CD4-positive, alpha-beta T cell (primary cell): ENCODE measurements around the gene SECTM1. TPM values are rescaled to one million over a fixed set of nuclear protein-coding genes. Genes with fewer than 3 reads are reported as not detected.
A peak's percentile ranks its signal among the peaks of the same experiment; 100 is the strongest.

ENCODE experiments used
- ATAC-seq: fragments of 200-7000 bp; cut with Tn5 transposase; one replicate; pipeline ENCODE4 v1.10.0; 2022; ENCODE audit warnings: mild to moderate bottlenecking; ENCODE audit not compliant: poor library complexity
- CTCF ChIA-PET: fragments of 350-600 bp; sonication (Branson Sonifier 250); formaldehyde crosslinking; loops from one replicate; lab custom pipeline; 2021; ENCODE audit warnings: antibody characterized with exemption, inconsistent platforms; lab: Charles Lee
- POLR2A ChIA-PET: fragments of 350-600 bp; sonication (Branson Sonifier 250); formaldehyde crosslinking; loops from one replicate; lab custom pipeline; 2021; ENCODE audit warnings: antibody characterized with exemption, inconsistent platforms; lab: Charles Lee
- DNase-seq, 14 experiments: peaks; one replicate each; pipeline ENCODE4 v3.0.0-alpha.2; 2013 to 2020; ENCODE audit warnings: mixed read lengths in 2 of 14
- H3K27ac ChIP-seq, 2 donors: one replicate each; pipeline versions ENCODE4 v1.5.1 to v1.7.0; 2013; ENCODE audit warnings: low read length in 2 of 2, low read depth in 1 of 2, mild to moderate bottlenecking in 1 of 2
- H3K27me3 ChIP-seq, 2 experiments: 1 replicate in 1 of 2; 2 replicates in 1 of 2; pipeline versions ENCODE4 v1.6.1 to v1.7.0; 2013; ENCODE audit warnings: low read length in 2 of 2, control low read depth in 1 of 2, mild to moderate bottlenecking in 1 of 2, moderate library complexity in 1 of 2; ENCODE audit not compliant: insufficient read depth in 2 of 2, control insufficient read depth in 1 of 2
- H3K36me3 ChIP-seq: one replicate; pipeline ENCODE4 v1.6.1; 2013; ENCODE audit warnings: low read length, control low read depth; ENCODE audit not compliant: insufficient read depth
- H3K4me1 ChIP-seq: one replicate; pipeline ENCODE4 v1.6.1; 2013; ENCODE audit warnings: low read length, control low read depth; ENCODE audit not compliant: insufficient read depth
- H3K4me3 ChIP-seq: one replicate; pipeline ENCODE4 v1.5.1; 2013; ENCODE audit warnings: mild to moderate bottlenecking, low read length, moderate library complexity
- H3K9me3 ChIP-seq, 2 experiments: 1 replicate in 1 of 2; 2 replicates in 1 of 2; pipeline versions ENCODE4 v1.6.1 to v1.7.0; 2013; ENCODE audit warnings: low read length in 2 of 2, mild to moderate bottlenecking in 2 of 2, control low read depth in 1 of 2, moderate library complexity in 1 of 2; ENCODE audit not compliant: control insufficient read depth in 1 of 2, insufficient read depth in 1 of 2
- H3K27ac Mint-ChIP-seq: one replicate; pipeline ENCODE4 v1.8.0; 2020; ENCODE audit warnings: mixed read lengths
- H3K27me3 Mint-ChIP-seq: one replicate; pipeline ENCODE4 v1.8.0; 2021; ENCODE audit warnings: mixed read lengths
- H3K36me3 Mint-ChIP-seq: one replicate; pipeline ENCODE4 v1.8.0; 2021; ENCODE audit warnings: low read depth, mixed read lengths
- H3K4me1 Mint-ChIP-seq: one replicate; pipeline ENCODE4 v1.8.0; 2021; ENCODE audit warnings: low read depth, mixed read lengths
- H3K4me3 Mint-ChIP-seq: one replicate; pipeline ENCODE4 v1.8.0; 2020; ENCODE audit warnings: mild to moderate bottlenecking, mixed read lengths
- H3K9me3 Mint-ChIP-seq: one replicate; pipeline ENCODE4 v1.8.0; 2020; ENCODE audit warnings: mixed read lengths
- intact Hi-C, 2 experiments: fragments of 100-400 bp; cut with DNase I in 1 of 2; cut with micrococcal nuclease in 1 of 2; formaldehyde crosslinking; loops; one replicate each; pipeline versions ENCODE4 v1.15.1 to v1.9.0; 2023 to 2025; cut with DNase I, micrococcal nuclease
- total RNA-seq, 174 experiments: library from RNA in 2 of 174; stranded (reverse) in 2 of 174; gene quantifications; one replicate each; pipeline ENCODE4 v1.2.3 and lab custom pipeline; 2021 to 2026
- TF ChIP-seq, protein P1 (sequence below): fragments of 200-600 bp; IDR thresholded peaks from one replicate; pipeline ENCODE4 v1.8.0; 2022; ENCODE audit warnings: antibody characterized with exemption, mild to moderate bottlenecking

Gene SECTM1
- total RNA-seq, 2 experiments from 2014 or later = 2.1 to 3.1 TPM

DNA sequence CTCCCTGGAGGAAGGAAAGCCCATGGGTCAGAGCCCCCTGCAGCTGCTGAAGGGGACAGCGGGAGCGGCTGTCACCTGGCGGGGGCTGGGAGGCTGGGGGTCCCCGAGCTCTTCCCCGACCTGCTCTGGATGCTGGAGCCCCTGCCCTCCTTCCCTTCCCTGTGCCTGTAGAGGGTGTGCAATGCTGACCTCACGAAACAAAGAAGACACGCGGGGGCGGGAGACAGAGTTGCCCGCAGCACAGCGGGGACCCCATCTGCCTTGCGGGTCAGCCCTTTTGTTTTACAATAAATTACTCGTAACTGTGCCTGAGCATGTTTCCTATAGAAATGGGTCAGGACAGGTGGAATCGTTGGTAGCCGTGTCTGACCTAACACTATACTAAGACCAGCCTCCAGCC is 6.3 kb downstream of the SECTM1 start:
- Histone ChIP-seq H3K27ac (no peak overlapping the region), H3K4me3 (no peak overlapping the region), H3K9me3 (peaks cover 0 to 4% of the 10 kb centered on the region in 2 experiments), H3K4me1 (peaks cover 19% of the 10 kb centered on the region), H3K27me3 (peaks cover 0 to 2% of the 10 kb centered on the region in 2 experiments), H3K36me3 (no peaks in the 10 kb centered on the region)
- no peak overlapping the region for H3K27ac Mint-ChIP-seq
- ATAC-seq = no peak
- no peaks in the 10 kb centered on the region for H3K36me3 Mint-ChIP-seq
- no peaks in the 10 kb centered on the region for H3K27me3 Mint-ChIP-seq
- peaks cover 9% of the 10 kb centered on the region for H3K4me1 Mint-ChIP-seq
- intact Hi-C loops = no loop called here
- no peaks in the 10 kb centered on the region for H3K9me3 Mint-ChIP-seq
- POLR2A ChIA-PET = no interaction called here
- TF ChIP-seq, protein P1, sequence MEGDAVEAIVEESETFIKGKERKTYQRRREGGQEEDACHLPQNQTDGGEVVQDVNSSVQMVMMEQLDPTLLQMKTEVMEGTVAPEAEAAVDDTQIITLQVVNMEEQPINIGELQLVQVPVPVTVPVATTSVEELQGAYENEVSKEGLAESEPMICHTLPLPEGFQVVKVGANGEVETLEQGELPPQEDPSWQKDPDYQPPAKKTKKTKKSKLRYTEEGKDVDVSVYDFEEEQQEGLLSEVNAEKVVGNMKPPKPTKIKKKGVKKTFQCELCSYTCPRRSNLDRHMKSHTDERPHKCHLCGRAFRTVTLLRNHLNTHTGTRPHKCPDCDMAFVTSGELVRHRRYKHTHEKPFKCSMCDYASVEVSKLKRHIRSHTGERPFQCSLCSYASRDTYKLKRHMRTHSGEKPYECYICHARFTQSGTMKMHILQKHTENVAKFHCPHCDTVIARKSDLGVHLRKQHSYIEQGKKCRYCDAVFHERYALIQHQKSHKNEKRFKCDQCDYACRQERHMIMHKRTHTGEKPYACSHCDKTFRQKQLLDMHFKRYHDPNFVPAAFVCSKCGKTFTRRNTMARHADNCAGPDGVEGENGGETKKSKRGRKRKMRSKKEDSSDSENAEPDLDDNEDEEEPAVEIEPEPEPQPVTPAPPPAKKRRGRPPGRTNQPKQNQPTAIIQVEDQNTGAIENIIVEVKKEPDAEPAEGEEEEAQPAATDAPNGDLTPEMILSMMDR = no peak
- H3K4me3 Mint-ChIP-seq = no peak overlapping the region
- CTCF ChIA-PET = no interaction called here
- DNase-seq = no peak

DNA sequence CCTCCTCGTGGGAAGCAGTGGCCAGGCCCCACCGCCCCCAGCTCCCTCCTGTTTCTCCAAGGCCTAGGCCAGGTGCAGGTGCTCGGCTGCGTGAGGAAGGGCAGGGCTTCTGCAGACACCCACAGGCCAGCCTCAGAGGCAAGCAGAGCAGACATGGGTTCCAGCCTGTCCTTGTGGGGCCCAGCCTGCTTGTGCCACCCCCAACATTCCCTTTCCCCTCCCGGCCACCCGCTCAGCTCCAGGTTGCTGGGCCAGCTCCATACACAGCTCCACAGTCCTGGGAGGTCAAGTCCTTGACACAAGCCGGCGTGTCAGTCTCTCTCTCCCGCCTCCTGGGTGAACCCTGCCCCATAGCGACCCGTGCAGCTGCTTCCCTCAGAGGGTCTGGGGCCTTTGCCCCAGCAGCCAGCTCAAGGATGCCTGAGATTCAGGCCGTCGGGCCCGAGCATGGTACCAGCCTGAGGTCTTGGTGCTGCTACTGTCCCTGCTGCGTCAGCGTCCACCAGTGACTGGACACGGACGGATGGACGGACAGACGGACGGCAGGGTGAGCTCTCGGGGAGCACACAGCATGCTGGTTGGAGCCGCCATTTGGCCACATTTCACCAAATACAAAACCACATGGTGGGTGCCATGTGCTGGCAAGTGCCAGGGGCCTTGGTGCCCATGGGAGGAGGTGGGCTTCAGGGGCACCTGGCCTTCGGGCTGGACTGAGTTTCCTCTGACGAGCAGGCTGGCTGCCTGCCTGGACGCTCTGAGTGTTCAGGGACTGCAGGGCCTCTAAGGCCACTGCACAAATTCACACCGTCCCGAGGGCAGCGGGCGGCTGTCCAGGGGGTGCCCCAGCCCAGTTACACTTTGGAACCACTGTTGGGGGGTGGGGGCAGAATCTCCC is 8.0 kb downstream of the SECTM1 start:
- ATAC-seq = no peak
- CTCF ChIA-PET = no interaction called here

DNA sequence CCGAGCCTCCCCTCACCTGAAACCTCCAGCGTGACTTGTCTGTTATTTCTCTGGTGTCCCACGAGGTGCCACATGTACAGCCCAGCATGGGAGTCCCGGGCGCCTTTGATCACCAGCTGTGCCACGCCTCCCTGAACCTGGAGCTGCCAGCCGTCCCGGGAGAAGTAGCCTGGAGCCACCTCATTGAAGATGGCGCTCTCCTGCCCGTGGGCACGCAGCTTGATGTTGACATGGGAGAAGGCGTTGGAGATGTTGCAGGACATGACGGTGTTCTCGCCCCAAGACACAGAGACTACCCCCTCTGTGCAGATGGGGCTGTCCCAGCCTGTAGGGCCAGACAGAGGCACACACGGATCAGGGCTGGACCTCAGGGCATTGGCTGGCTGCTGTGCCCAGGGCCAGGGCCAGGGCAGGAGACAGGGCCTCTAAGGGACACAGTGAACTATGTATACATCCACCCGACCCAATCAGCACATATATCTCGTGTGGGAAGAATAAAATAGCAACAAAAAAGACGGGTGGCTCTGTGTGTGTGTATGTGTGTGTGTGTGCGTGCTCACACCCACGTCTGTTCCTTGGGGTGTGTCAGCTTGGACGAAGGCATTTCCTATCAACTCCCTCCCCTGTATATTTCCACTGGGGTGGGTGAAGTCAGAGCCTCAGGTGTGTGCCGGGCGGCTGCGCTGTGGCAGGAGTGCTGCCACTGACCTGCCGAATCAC is 8.8 kb downstream of the SECTM1 start:
- peak in 2 of 14 experiments; percentile 29 to 39 for DNase-seq
- peaks cover 22% of the 10 kb centered on the region for H3K4me1 Mint-ChIP-seq

More for the DNA sequence above, 8.0 kb downstream of the SECTM1 start:
- Histone ChIP-seq H3K27ac (no peak overlapping the region), H3K27me3 (no peaks in the 10 kb centered on the region), H3K9me3 (no peaks in the 10 kb centered on the region), H3K4me3 (no peak overlapping the region), H3K36me3 (no peaks in the 10 kb centered on the region), H3K4me1 (peaks cover 29% of the 10 kb centered on the region)
- Mint-ChIP-seq H3K27me3 (no peaks in the 10 kb centered on the region), H3K27ac (no peak overlapping the region), H3K9me3 (no peaks in the 10 kb centered on the region), H3K4me1 (peaks cover 22% of the 10 kb centered on the region), H3K36me3 (no peaks in the 10 kb centered on the region), H3K4me3 (no peak overlapping the region)
- intact Hi-C loops = no loop called here
- no peak for DNase-seq
- TF ChIP-seq, protein P1 = no peak
- POLR2A ChIA-PET = interaction anchor here (0.6 to 1.0 kb wide), 2 partner anchors 20 to 21 kb away, joined by 3 to 4 read pairs; no protein-coding TSS in a partner anchor

More for the DNA sequence above, 8.8 kb downstream of the SECTM1 start:
- Histone ChIP-seq H3K27me3 (no peaks in the 10 kb centered on the region), H3K27ac (no peak overlapping the region), H3K4me1 (peaks cover 38% of the 10 kb centered on the region), H3K36me3 (no peaks in the 10 kb centered on the region), H3K9me3 (peaks cover 0 to 2% of the 10 kb centered on the region in 2 experiments), H3K4me3 (no peak overlapping the region)
- TF ChIP-seq, protein P1 = no peak
- POLR2A ChIA-PET = interaction anchor here (1.0 kb wide), 1 partner anchor 20 kb away, joined by 3 read pairs; no protein-coding TSS in a partner anchor
- no peaks in the 10 kb centered on the region for H3K9me3 Mint-ChIP-seq
- H3K27ac Mint-ChIP-seq = peak overlapping the region; percentile 74
- ATAC-seq = no peak
- no peaks in the 10 kb centered on the region for H3K27me3 Mint-ChIP-seq
- H3K4me3 Mint-ChIP-seq = peak overlapping the region; percentile 15
- no peaks in the 10 kb centered on the region for H3K36me3 Mint-ChIP-seq
- CTCF ChIA-PET = no interaction called here
- intact Hi-C loops = loop anchor here in 1 of 2 experiments (5.0 kb wide), 2 partner anchors 67 to 87 kb away; no protein-coding TSS in a partner anchor
